NCI-H748 (cell line): Measurements from ENCODE around the gene RFX5.
A peak's percentile ranks its signal among the peaks of the same experiment; 100 is the strongest.
"Not testable (repeated sequence)": the region's sequence is repeated elsewhere in the genome, so short reads cannot be mapped to it uniquely, and the experiment has no call there.

Source experiments
- DNase-seq: peaks from one replicate; lab custom pipeline; 2025; ENCODE audit not compliant: unreplicated experiment; lab: John Stamatoyannopoulos, UW

RFX5 gene

GRCh38 chr1:151362308-151363155, 15.5 kb upstream of the RFX5 start:
- DNase-seq, result no peak

GRCh38 chr1:151361883-151362282, 14.8 kb upstream of the RFX5 start:
- DNase-seq, result no peak

- no peak for DNase-seq
These were observed 9.6 kb upstream of the RFX5 start for GRCh38 chr1:151356696-151357095.

GRCh38 chr1:151352021-151352718, 5.1 kb upstream of the RFX5 start:
- DNase-seq, result no peak

GRCh38 chr1:151350323-151350722, 3.3 kb upstream of the RFX5 start:
- DNase-seq, result not testable (repeated sequence)

- DNase-seq, result no peak
These were observed 633 bp upstream of the RFX5 start for GRCh38 chr1:151347523-151348246.

- no peak for DNase-seq
These were observed 827 bp downstream of the RFX5 start for GRCh38 chr1:151346082-151346768.

GRCh38 chr1:151344291-151344690, 2.8 kb downstream of the RFX5 start:
- DNase-seq, result no peak

GRCh38 chr1:151343587-151343986, 3.5 kb downstream of the RFX5 start:
- no peak for DNase-seq

- no peak for DNase-seq
These were observed 4.5 kb downstream of the RFX5 start for GRCh38 chr1:151342569-151342968.

GRCh38 chr1:151342021-151342420, 5.0 kb downstream of the RFX5 start:
- DNase-seq, result no peak

- peak; percentile 81 for DNase-seq
These were observed 5.9 kb downstream of the RFX5 start for GRCh38 chr1:151340870-151341754.

GRCh38 chr1:151336556-151336955, 10.5 kb downstream of the RFX5 start:
- DNase-seq, result no peak

- DNase-seq, result no peak
These were observed 12.2 kb downstream of the RFX5 start for GRCh38 chr1:151334822-151335221.

- DNase-seq, result peak; percentile 66
These were observed 19.0 kb downstream of the RFX5 start for GRCh38 chr1:151327903-151328674.

GRCh38 chr1:151327223-151327902, 19.7 kb downstream of the RFX5 start, which contains the start of gene PI4KB:
Gene PI4KB (minus strand): TSS chr1:151327416. CDS start chr1:151316481, 10,935 bp downstream.
- DNase-seq, result peak; percentile 98

GRCh38 chr1:151326619-151327222, 20.3 kb downstream of the RFX5 start:
- DNase-seq, result peak; percentile 54
